K562 (cell line): ENCODE results near the gene SRRM4. TPM values are rescaled to one million over a fixed set of nuclear protein-coding genes. Genes with fewer than 3 reads are reported as not detected.

Experiments used
- ATAC-seq: fragments of 200-7000 bp; cut with Tn5 transposase; 3 replicates; pipeline ENCODE4 v1.9.1; 2020; ENCODE audit warnings: moderate library complexity
- Bru-seq: library from RNA; stranded (reverse); fragments of 400-500 nt; gene quantifications from one replicate; lab custom pipeline; 2021; lab: Mats Ljungman, UMichigan
- BruChase-seq, 2 experiments: library from RNA; stranded (reverse); fragments of 400-500 nt; gene quantifications; one replicate each; lab custom pipeline; 2021; lab: Mats Ljungman, UMichigan
- BruUV-seq: library from RNA; stranded (reverse); fragments of 400-500 nt; replicated peaks from 2 replicates; lab custom pipeline; 2021; lab: Mats Ljungman, UMichigan
- CTCF ChIA-PET: fragments of 300-600 bp; formaldehyde crosslinking; extraction: SDS; loops from one replicate; lab custom pipeline; 2021; ENCODE audit warnings: low intra/inter-chr PET ratio; lab: Yijun Ruan, JAX
- POLR2A ChIA-PET: fragments of 300-600, 350-650 bp; sonication (Branson Sonifier 250); formaldehyde crosslinking; extraction: SDS; loops from one replicate; lab custom pipeline; 2021; ENCODE audit warnings: antibody characterized with exemption, inconsistent platforms; lab: Yijun Ruan, JAX
- DNase-seq, 4 experiments: peaks; one replicate each; pipeline versions ENCODE4 v3.0.0 to v3.0.0-alpha.2; 2011 to 2018; ENCODE audit warnings: low spot score in 3 of 4, mixed read lengths in 3 of 4; ENCODE audit errors: extremely low read depth in 1 of 4
- FAIRE-seq: peaks from 2 replicates; lab custom pipeline; 2011; peaks lifted over from hg19 to GRCh38; lab: Jason Lieb, UNC
- H2AFZ ChIP-seq: 2 replicates; pipeline ENCODE4 v1.6.0; 2011; ENCODE audit warnings: low read depth, low read length, control low read depth, inconsistent platforms
- H3K27ac ChIP-seq: fragments of 200-600 bp; 3 replicates; pipeline ENCODE4 v1.8.0; 2011; ENCODE audit warnings: low read depth, mild to moderate bottlenecking, control low read depth, inconsistent platforms, low read length, moderate library complexity, mixed read lengths; ENCODE audit errors: extremely low read depth
- H3K27me3 ChIP-seq, 2 experiments: fragments of 300-600 bp in 1 of 2; 2 replicates in 1 of 2; 3 replicates in 1 of 2; pipeline versions ENCODE4 v1.6.0 to v1.8.0; 2011; ENCODE audit warnings: inconsistent platforms in 2 of 2, low read length in 2 of 2, mild to moderate bottlenecking in 1 of 2, mixed read lengths in 1 of 2, moderate library complexity in 1 of 2; ENCODE audit not compliant: control insufficient read depth in 2 of 2, insufficient read depth in 2 of 2
- H3K36me3 ChIP-seq: fragments of 300-600 bp; 3 replicates; pipeline ENCODE4 v1.8.0; 2011; ENCODE audit warnings: mild to moderate bottlenecking, low read length, inconsistent platforms; ENCODE audit not compliant: control insufficient read depth, insufficient read depth
- H3K4me1 ChIP-seq, 2 experiments: fragments of 200-600 bp in 1 of 2; replicated peaks in 1 of 2; 2 replicates in 1 of 2; 3 replicates in 1 of 2; pipeline versions ENCODE4 v1.5.1 to v1.8.0; 2011; ENCODE audit warnings: inconsistent platforms in 2 of 2, low read length in 2 of 2, mild to moderate bottlenecking in 1 of 2, mixed read lengths in 1 of 2, moderate library complexity in 1 of 2; ENCODE audit not compliant: control insufficient read depth in 2 of 2, insufficient read depth in 2 of 2
- H3K4me2 ChIP-seq: 2 replicates; pipeline ENCODE4 v1.6.1; 2011; ENCODE audit warnings: low read length, control low read depth, inconsistent platforms, mixed read lengths; ENCODE audit not compliant: insufficient read depth
- H3K4me3 ChIP-seq: fragments of 200-600 bp; sonication (generic), shearing (Covaris generic); 2 replicates; pipeline ENCODE4 v1.5.1; 2016; ENCODE audit warnings: control low read depth, inconsistent platforms
- H3K79me2 ChIP-seq: fragments of 200-600 bp; 3 replicates; pipeline ENCODE4 v1.8.0; 2011; ENCODE audit warnings: low read length, inconsistent platforms; ENCODE audit not compliant: control insufficient read depth, insufficient read depth
- H3K9ac ChIP-seq, 2 experiments: 2 replicates each; pipeline versions ENCODE4 v1.6.0 to v1.6.1; 2011; ENCODE audit warnings: low read depth in 2 of 2, low read length in 2 of 2, control low read depth in 1 of 2, inconsistent platforms in 1 of 2, mild to moderate bottlenecking in 1 of 2, mixed read lengths in 1 of 2; ENCODE audit not compliant: insufficient read depth in 1 of 2
- H3K9me1 ChIP-seq: one replicate; pipeline ENCODE4 v1.6.0; 2011; ENCODE audit warnings: inconsistent platforms, mild to moderate bottlenecking, low read length, moderate library complexity; ENCODE audit not compliant: control insufficient read depth, insufficient read depth
- H3K9me3 ChIP-seq: replicated peaks from 2 replicates; pipeline ENCODE4 v1.5.1; 2011; ENCODE audit warnings: low read depth, low read length, inconsistent platforms; ENCODE audit not compliant: control insufficient read depth, insufficient read depth
- H4K20me1 ChIP-seq: replicated peaks from 2 replicates; pipeline ENCODE4 v1.6.1; 2011; ENCODE audit warnings: low read length, inconsistent platforms, mixed read lengths; ENCODE audit not compliant: control insufficient read depth, insufficient read depth
- ATF6 ChIP-seq: sonication (generic); formaldehyde crosslinking; IDR thresholded peaks from 2 replicates; pipeline ENCODE4 v1.4.0; 2020; ENCODE audit warnings: mild to moderate bottlenecking, missing genetic modification reagents
- EHMT2 ChIP-seq: fragments of 450-650 bp; IDR thresholded peaks from 2 replicates; pipeline ENCODE4 v1.6.1; 2018; ENCODE audit warnings: antibody characterized with exemption
- MEF2A ChIP-seq: IDR thresholded peaks from 2 replicates; pipeline ENCODE4 v1.6.1; 2011; ENCODE audit warnings: low read depth, mild to moderate bottlenecking, low read length, moderate library complexity; ENCODE audit not compliant: control insufficient read depth
- NFIX ChIP-seq: fragments of 250-450 bp; sonication (Bioruptor Pico); IDR thresholded peaks from 2 replicates; pipeline ENCODE4 v1.4.0; 2020; ENCODE audit warnings: low read depth, mild to moderate bottlenecking, moderate library complexity
- TSC22D4 ChIP-seq: fragments of 450-650 bp; IDR thresholded peaks from 2 replicates; pipeline ENCODE4 v1.6.1; 2016; ENCODE audit warnings: missing genetic modification characterization, missing biosample characterization, control low read depth
- ZNF518B ChIP-seq: fragments of 250-450 bp; sonication (Bioruptor Pico); IDR thresholded peaks from 2 replicates; pipeline ENCODE4 v1.5.0; 2021; ENCODE audit warnings: mild to moderate bottlenecking, moderate library complexity
- ZNF740 ChIP-seq, 3 experiments: fragments of 200-800 bp in 1 of 3; sonication (Bioruptor generic) in 1 of 3; sonication (generic) in 1 of 3; formaldehyde crosslinking in 1 of 3; IDR thresholded peaks; 2 replicates each; pipeline versions ENCODE4 v1.6.1 to v1.8.0; 2016 to 2022; ENCODE audit warnings: mild to moderate bottlenecking in 2 of 3, missing compliant biosample characterization in 2 of 3, missing genetic modification characterization in 2 of 3, missing genetic modification reagents in 1 of 3
- WGBS: fragments of 100-300 bp; shearing (Covaris generic); methylation state at CpG from one replicate; pipeline ENCODE4 v1.1.6; 2016; ENCODE audit warnings: low coverage, mixed read lengths; ENCODE audit not compliant: insufficient coverage; ENCODE audit errors: missing lambda C conversion rate; 5-methylcytosine and 5-hydroxymethylcytosine counted together
- in situ Hi-C: fragments of 300-500 bp; cut with MboI; formaldehyde crosslinking; loops from 4 replicates; pipeline ENCODE4 v1.15.0; 2018; ENCODE audit warnings: inconsistent platforms, mixed read lengths
- intact Hi-C: fragments of 100-400 bp; cut with micrococcal nuclease; formaldehyde crosslinking; loops from 2 replicates; pipeline ENCODE4 v1.14.2; 2022
- long read RNA-seq, 3 experiments: library from polyadenylated mRNA in 2 of 3; library from RNA in 1 of 3; unstranded in 2 of 3; stranded (forward) in 1 of 3; transcript quantifications; one replicate each; pipeline ENCODE4 v2.0.0, GENCODE V29; 2019 to 2022
- polyA minus RNA-seq, 3 experiments: library from RNA; depleted of rRNA, polyadenylated mRNA; stranded (reverse); fragments of >200 nt; gene quantifications; 2 replicates each; pipeline ENCODE4 v1.2.3, GENCODE V29; 2011
- polyA plus RNA-seq, 8 experiments: library from polyadenylated mRNA; depleted of rRNA in 4 of 8; stranded (reverse) in 5 of 8; unstranded in 3 of 8; fragments of >200 nt; fragmentation: Nextera tagmentation in 2 of 8; fragmentation: Illumina TruSeq in 1 of 8; extraction: Ambion mirVana in 2 of 8; extraction: Trizol in 1 of 8; gene quantifications; 2 replicates each; pipeline versions ENCODE4 v1.2.1 to v1.2.3, GENCODE V29; 2011 to 2014; ENCODE audit warnings: inconsistent platforms in 1 of 8, missing spikeins in 1 of 8
- total RNA-seq, 7 experiments: library from RNA; depleted of rRNA in 6 of 7; stranded (reverse); fragments of >200 nt in 6 of 7; fragmentation: Illumina TruSeq in 2 of 7; extraction: Trizol in 2 of 7; gene quantifications; 2 replicates each; pipeline versions ENCODE4 v1.2.1 to v1.2.3, GENCODE V29; 2011 to 2021; ENCODE audit warnings: low replicate concordance in 1 of 7

SRRM4 gene
- total RNA-seq (2011; cell fraction: chromatin; rRNA removed; ENCODE audit: low replicate concordance): not detected in 2 replicates
- not detected in 2 replicates for total RNA-seq (2011; cell fraction: nucleolus; rRNA removed)
- not detected in 2 replicates for total RNA-seq (2011; cell fraction: nucleoplasm; rRNA removed)
- total RNA-seq (2014; rRNA removed): not detected in 2 replicates
- not detected in 2 replicates for total RNA-seq (2014; rRNA removed; fragmentation: Illumina TruSeq; extraction: Trizol)
- total RNA-seq (2015; rRNA removed; fragmentation: Illumina TruSeq; extraction: Trizol): not detected in 2 replicates
- total RNA-seq (2021): not detected in 2 replicates
- not detected in 2 replicates for polyA plus RNA-seq (2011; rRNA removed)
- not detected in 2 replicates for polyA plus RNA-seq (2011; cell fraction: cytosol; rRNA removed)
- polyA plus RNA-seq (2011; cell fraction: nucleus; rRNA removed): not detected in 2 replicates
- 0.01 and 0.03 TPM in 2 replicates for polyA plus RNA-seq (2012)
- polyA plus RNA-seq (2014; fragmentation: Illumina TruSeq; extraction: Trizol): not detected in 2 replicates
- polyA plus RNA-seq (2014; fragmentation: Nextera tagmentation; extraction: Ambion mirVana): not detected
- not detected in 2 replicates for polyA plus RNA-seq (2014; rRNA removed)
- polyA minus RNA-seq (2011; rRNA and poly(A)+ RNA removed): not detected in 2 replicates
- polyA minus RNA-seq (2011; cell fraction: cytosol; rRNA and poly(A)+ RNA removed): not detected in 2 replicates
- polyA minus RNA-seq (2011; cell fraction: nucleus; rRNA and poly(A)+ RNA removed): not detected in 2 replicates
- Bru-seq, nascent RNA: percentile 1 among the genes with signal in this experiment
- percentile 0 among the genes with signal in this experiment for BruChase-seq, experiment 1, labeled RNA remaining after a 2-hour chase
- BruChase-seq, experiment 2, labeled RNA remaining after a 6-hour chase: percentile 0 among the genes with signal in this experiment
- long read RNA-seq, experiment 1: 0 reads
- long read RNA-seq, experiment 2: 0 reads
- long read RNA-seq, experiment 3: 0 reads

GRCh38 chr12:118981285-118982211, at the start of gene SRRM4:
Gene SRRM4 (plus strand): TSS chr12:118981541. CDS start chr12:118981883, 342 bp downstream.
- peak; percentile 81 for ATAC-seq
- no peaks in the 10 kb centered on the region for H3K36me3 ChIP-seq
- in situ Hi-C loops (no loop called here), intact Hi-C loops (no loop called here)
- DNase-seq: peak; percentile 49 to 65 (median 54)
- H3K4me2 ChIP-seq: no peak within 1 kb of the TSS
- no peak within 1 kb of the TSS for H2AFZ ChIP-seq
- FAIRE-seq: no peak
- no peaks in the 10 kb centered on the region for H4K20me1 ChIP-seq
- no peak within 1 kb of the TSS for H3K4me3 ChIP-seq
- CTCF ChIA-PET: no interaction called here
- no peaks in the 10 kb centered on the region for H3K9me1 ChIP-seq
- H3K79me2 ChIP-seq: no peaks in the 10 kb centered on the region
- no TSS peak for BruUV-seq
- H3K4me1 ChIP-seq: peaks cover 0 to 5% of the 10 kb centered on the region in 2 experiments; a peak in 2 of 5 replicates
- POLR2A ChIA-PET: interaction anchor here (0.6 to 0.8 kb wide), 2 partner anchors 10 to 48 kb away, joined by 3 read pairs; no protein-coding TSS in a partner anchor
- H3K9me3 ChIP-seq: no peaks in the 10 kb centered on the region
- no peaks in the 10 kb centered on the region; a peak in 1 of 5 replicates for H3K27me3 ChIP-seq
- WGBS: 5% methylated on average over 35 of the region's 64 CpGs
- H3K9ac ChIP-seq: no peak within 1 kb of the TSS; a peak in 1 of 4 replicates
- H3K27ac ChIP-seq: no peak within 1 kb of the TSS
- TF ChIP-seq ZNF518B (CRISPR knock-in tag) (no peak), ATF6 (CRISPR knock-in tag) (no peak), EHMT2 (peak; percentile 94), MEF2A (no peak), ZNF740 (CRISPR knock-in tag; IDR thresholded peaks at IDR 0.05) (no peak), ZNF740 (tag; IDR thresholded peaks at IDR 0.05) (no peak), TSC22D4 (no peak), NFIX (CRISPR knock-in tag) (no peak)
